GM23248 (cell line): Measurements from ENCODE around the gene LCA5L. TPM values are rescaled to one million over a fixed set of nuclear protein-coding genes. Genes with fewer than 3 reads are reported as not detected.
A peak's percentile ranks its signal among the peaks of the same experiment; 100 is the strongest.
"Not testable (repeated sequence)": the region's sequence is repeated elsewhere in the genome, so short reads cannot be mapped to it uniquely, and the experiment has no call there.

Experiments
- DNase-seq: peaks from one replicate; pipeline ENCODE4 v3.0.0-alpha.2; 2015
- H2AFZ ChIP-seq: fragments of 200-600 bp; sonication (generic); 2 replicates; pipeline ENCODE4 v1.6.1; 2016; ENCODE audit warnings: antibody characterized with exemption
- H3F3A ChIP-seq: fragments of 200-600 bp; sonication (generic); 2 replicates; pipeline ENCODE4 v1.6.1; 2016; ENCODE audit warnings: mild to moderate bottlenecking, antibody characterized with exemption, mixed run types; ENCODE audit not compliant: insufficient read depth
- H3K27ac ChIP-seq: fragments of 200-600 bp; sonication (generic); 2 replicates; pipeline ENCODE4 v1.5.1; 2016; ENCODE audit warnings: mild to moderate bottlenecking
- H3K27me3 ChIP-seq: fragments of 200-600 bp; sonication (generic); replicated peaks from 2 replicates; pipeline ENCODE4 v1.6.1; 2016; ENCODE audit warnings: mild to moderate bottlenecking; ENCODE audit not compliant: insufficient read depth
- H3K36me3 ChIP-seq: fragments of 200-600 bp; sonication (generic); 2 replicates; pipeline ENCODE4 v1.6.1; 2016; ENCODE audit warnings: low read depth, mild to moderate bottlenecking
- H3K4me1 ChIP-seq: fragments of 200-600 bp; sonication (generic); 2 replicates; pipeline ENCODE4 v1.6.1; 2016; ENCODE audit warnings: mild to moderate bottlenecking; ENCODE audit not compliant: insufficient read depth
- H3K4me2 ChIP-seq: fragments of 200-600 bp; sonication (generic); one replicate; pipeline ENCODE4 v1.6.1; 2016; ENCODE audit warnings: mild to moderate bottlenecking; ENCODE audit not compliant: unreplicated experiment
- H3K4me3 ChIP-seq: fragments of 200-600 bp; sonication (generic); 2 replicates; pipeline ENCODE4 v1.5.1; 2016; ENCODE audit warnings: mild to moderate bottlenecking
- H3K79me2 ChIP-seq: fragments of 200-600 bp; sonication (generic); 2 replicates; pipeline ENCODE4 v1.6.1; 2016; ENCODE audit warnings: mild to moderate bottlenecking; ENCODE audit not compliant: insufficient read depth
- H3K9ac ChIP-seq: fragments of 200-600 bp; sonication (generic); 2 replicates; pipeline ENCODE4 v1.6.1; 2016; ENCODE audit warnings: mild to moderate bottlenecking
- H3K9me2 ChIP-seq: fragments of 200-600 bp; sonication (generic); 2 replicates; pipeline ENCODE4 v1.6.1; 2016; ENCODE audit warnings: mixed run types, mild to moderate bottlenecking, moderate library complexity; ENCODE audit not compliant: insufficient read depth
- H3K9me3 ChIP-seq: fragments of 200-600 bp; sonication (generic); one replicate; pipeline ENCODE4 v1.6.1; 2017; ENCODE audit warnings: low read depth
- H4K20me1 ChIP-seq: fragments of 200-600 bp; sonication (generic); 2 replicates; pipeline ENCODE4 v1.6.0; 2016; ENCODE audit not compliant: insufficient read depth
- EZH2 ChIP-seq: fragments of 200-600 bp; sonication (generic); IDR thresholded peaks from 2 replicates; pipeline ENCODE4 v1.6.1; 2018; ENCODE audit warnings: antibody characterized with exemption, mild to moderate bottlenecking; ENCODE audit not compliant: insufficient read depth, poor library complexity, severe bottlenecking
- EZH2phosphoT487 ChIP-seq: fragments of 200-600 bp; sonication (generic); IDR thresholded peaks from 2 replicates; pipeline ENCODE4 v1.6.1; 2018; ENCODE audit warnings: antibody characterized with exemption, moderate library complexity, mild to moderate bottlenecking, low read depth; ENCODE audit not compliant: insufficient read depth
- WGBS, 2 experiments: methylation state at CpG; one replicate each; pipeline ENCODE4 v1.1.6; 2015 to 2017; ENCODE audit warnings: low lambda C conversion rate in 2 of 2, low coverage in 1 of 2; ENCODE audit errors: missing lambda C conversion rate in 2 of 2; 5-methylcytosine and 5-hydroxymethylcytosine counted together
- in situ Hi-C: fragments of 300-500 bp; cut with MboI; formaldehyde crosslinking; loops from 2 replicates; pipeline ENCODE4 v1.15.0; 2020
- polyA plus RNA-seq: library from polyadenylated mRNA; unstranded; fragments of >200 nt; fragmentation: Nextera tagmentation; extraction: Ambion mirVana; gene quantifications from 2 replicates; pipeline ENCODE4 v1.2.1, GENCODE V29; 2016
- total RNA-seq: library from RNA; depleted of rRNA; stranded (reverse); fragments of >200 nt; shearing (Covaris generic); gene quantifications from 2 replicates; pipeline ENCODE4 v1.2.3, GENCODE V29; 2014

The LCA5L gene
- total and polyA plus RNA-seq, 2 experiments from 2014 or later, result 1.1 to 3.0 TPM

GRCh38 chr21:39430457-39430856 lies 15.1 kb downstream of the LCA5L start:
- no peak for DNase-seq
- H3K9me3 ChIP-seq, result no peaks in the 10 kb centered on the region
- no peak overlapping the region for H3K4me3 ChIP-seq
- H2AFZ ChIP-seq, result 0 out of 2 replicates have a peak overlapping the region, but pooled peaks have one; percentile 11
- H3K4me1 ChIP-seq, result no peaks in the 10 kb centered on the region
- no peaks in the 10 kb centered on the region for H3K36me3 ChIP-seq
- H3K27ac ChIP-seq, result no peak overlapping the region
- peaks cover 7% of the 10 kb centered on the region; the same call in 1 of the 2 replicates for H3F3A ChIP-seq
- H3K9me2 ChIP-seq, result no peaks in the 10 kb centered on the region
- 66 to 69% methylated on average over 4 of the region's 4 CpGs for WGBS, 2 experiments
- no peak overlapping the region for H3K4me2 ChIP-seq
- H3K9ac ChIP-seq, result no peak overlapping the region
- in situ Hi-C loops, result no loop called here
- H3K79me2 ChIP-seq, result no peaks in the 10 kb centered on the region
- TF ChIP-seq EZH2phosphoT487, result no peak
- TF ChIP-seq EZH2, result no peak
- no peaks in the 10 kb centered on the region for H3K27me3 ChIP-seq
- H4K20me1 ChIP-seq, result no peaks in the 10 kb centered on the region

- Histone ChIP-seq H3K9me3 (no peaks in the 10 kb centered on the region), H3K36me3 (no peaks in the 10 kb centered on the region), H4K20me1 (no peaks in the 10 kb centered on the region), H3K9me2 (no peaks in the 10 kb centered on the region), H3K4me2 (no peak overlapping the region), H3K79me2 (no peaks in the 10 kb centered on the region), H3K27ac (no peak overlapping the region), H2AFZ (no peak overlapping the region), H3F3A (peaks cover 6% of the 10 kb centered on the region; the same call in 1 of the 2 replicates), H3K27me3 (no peaks in the 10 kb centered on the region), H3K4me3 (no peak overlapping the region), H3K4me1 (no peaks in the 10 kb centered on the region), H3K9ac (no peak overlapping the region)
- WGBS, 2 experiments, result 69 to 70% methylated on average over 3 of the region's 3 CpGs
- TF ChIP-seq EZH2phosphoT487 (no peak), EZH2 (no peak)
- in situ Hi-C loops, result no loop called here
- DNase-seq, result no peak
These were observed 15.6 kb downstream of the LCA5L start for GRCh38 chr21:39430016-39430415.

- 67 to 80% methylated on average over 2 of the region's 2 CpGs for WGBS, 2 experiments
- no peaks in the 10 kb centered on the region for H3K79me2 ChIP-seq
These were observed 16.1 kb downstream of the LCA5L start for GRCh38 chr21:39429445-39429844.

GRCh38 chr21:39422527-39423241 lies 22.9 kb downstream of the LCA5L start:
- TF ChIP-seq EZH2phosphoT487 (no peak), EZH2 (no peak)
- H3K36me3 ChIP-seq, result no peaks in the 10 kb centered on the region
- H3K9me3 ChIP-seq, result no peaks in the 10 kb centered on the region
- H3K27me3 ChIP-seq, result no peaks in the 10 kb centered on the region
- H4K20me1 ChIP-seq, result no peaks in the 10 kb centered on the region
- H3K9me2 ChIP-seq, result no peaks in the 10 kb centered on the region
- no peak overlapping the region for H3K4me3 ChIP-seq
- no peak overlapping the region for H2AFZ ChIP-seq
- 87 to 95% methylated on average over 5 of the region's 5 CpGs for WGBS, 2 experiments
- H3K27ac ChIP-seq, result no peak overlapping the region
- H3K4me2 ChIP-seq, result no peak overlapping the region
- no peak overlapping the region for H3K9ac ChIP-seq
- in situ Hi-C loops, result no loop called here
- no peaks in the 10 kb centered on the region for H3F3A ChIP-seq
- H3K79me2 ChIP-seq, result no peaks in the 10 kb centered on the region
- DNase-seq, result no peak
- H3K4me1 ChIP-seq, result no peaks in the 10 kb centered on the region

More at GRCh38 chr21:39429445-39429844, 16.1 kb downstream of the LCA5L start:
- Histone ChIP-seq H3K9ac (no peak overlapping the region), H4K20me1 (no peaks in the 10 kb centered on the region), H3K4me1 (no peaks in the 10 kb centered on the region), H3F3A (0 out of 2 replicates have a peak, but pooled peaks cover under 1% of the 10 kb centered on the region), H3K9me2 (no peaks in the 10 kb centered on the region), H3K27me3 (no peaks in the 10 kb centered on the region), H3K4me2 (no peak overlapping the region), H2AFZ (no peak overlapping the region), H3K4me3 (no peak overlapping the region), H3K27ac (no peak overlapping the region), H3K36me3 (no peaks in the 10 kb centered on the region), H3K9me3 (no peaks in the 10 kb centered on the region)
- in situ Hi-C loops, result no loop called here
- DNase-seq, result no peak
- TF ChIP-seq EZH2phosphoT487, result no peak
- TF ChIP-seq EZH2, result no peak

GRCh38 chr21:39419204-39419603 lies 26.4 kb downstream of the LCA5L start:
- H3K36me3 ChIP-seq, in situ Hi-C loops, H3K4me2 ChIP-seq, H3K79me2 ChIP-seq, H4K20me1 ChIP-seq, H3K27me3 ChIP-seq, H3K27ac ChIP-seq, DNase-seq, H3K9me3 ChIP-seq, H2AFZ ChIP-seq, H3F3A ChIP-seq, H3K9me2 ChIP-seq, H3K9ac ChIP-seq, H3K4me3 ChIP-seq, H3K4me1 ChIP-seq: not testable (repeated sequence)
- 77 to 92% methylated on average over 4 to 5 of the region's 5 CpGs for WGBS, 2 experiments
